ENCODE results near the gene CD164L2. TPM values are rescaled to one million over a fixed set of nuclear protein-coding genes. Genes with fewer than 3 reads are reported as not detected.

Gene CD164L2
- total RNA-seq, 1 donor from 2014 or later = not detected

DNA sequence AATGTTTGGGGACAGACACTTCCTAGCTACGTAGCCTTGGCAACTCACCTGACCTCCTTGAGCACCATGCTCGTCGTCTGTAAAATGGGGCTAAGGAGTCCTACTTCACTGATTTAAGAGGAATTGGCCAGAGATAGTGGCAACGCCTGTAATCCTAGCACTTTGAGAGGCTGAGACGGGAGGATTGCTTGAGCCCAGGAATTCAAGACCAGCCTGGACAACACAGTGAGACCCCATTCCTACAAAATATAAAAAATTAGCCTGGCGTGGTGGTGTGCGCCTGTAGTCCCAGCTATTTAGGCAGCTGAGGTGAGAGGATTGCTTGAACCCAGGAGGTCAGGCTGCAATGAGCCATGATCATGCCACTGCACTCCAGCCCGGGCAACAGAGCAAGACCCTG, 36.8 kb downstream of the CD164L2 start:
- Histone ChIP-seq H3K4me2 (ENCODE audit: low read length) (no peak overlapping the region), H3K27me3 (ENCODE audit: insufficient read depth, low read length) (peaks cover 5% of the 10 kb centered on the region), H3K9ac (ENCODE audit: low read length) (no peak overlapping the region), H3K4me3 (ENCODE audit: insufficient read depth, low read depth, low read length) (no peak overlapping the region), H3K4me1 (ENCODE audit: insufficient read depth, low read length) (peaks cover 25% of the 10 kb centered on the region), H3K27ac (ENCODE audit: low read depth, low read length) (no peak overlapping the region), H3K36me3 (ENCODE audit: insufficient read depth, low read length) (no peaks in the 10 kb centered on the region), H3K9me3 (ENCODE audit: insufficient read depth, low read depth, low read length) (no peaks in the 10 kb centered on the region), H3K79me2 (ENCODE audit: insufficient read depth, low read length) (no peaks in the 10 kb centered on the region), H2AFZ (ENCODE audit: low read depth, low read length) (no peak overlapping the region), H4K20me1 (ENCODE audit: insufficient read depth, low read length) (no peaks in the 10 kb centered on the region)
- Mint-ChIP-seq H3K4me1 (ENCODE audit: low read depth, unreplicated experiment) (peaks cover 20% of the 10 kb centered on the region), H3K27me3 (ENCODE audit: low read depth, unreplicated experiment) (peaks cover 5% of the 10 kb centered on the region), H3K27ac (ENCODE audit: unreplicated experiment) (no peak overlapping the region), H3K9me3 (ENCODE audit: unreplicated experiment) (no peaks in the 10 kb centered on the region), H3K36me3 (ENCODE audit: low read depth, unreplicated experiment) (peaks cover 6% of the 10 kb centered on the region), H3K4me3 (ENCODE audit: unreplicated experiment) (no peak overlapping the region)
- TF ChIP-seq EZH2 (IDR thresholded peaks at IDR 0.05; ENCODE audit: insufficient read depth, low read length) = no peak
- TF ChIP-seq, protein P1, sequence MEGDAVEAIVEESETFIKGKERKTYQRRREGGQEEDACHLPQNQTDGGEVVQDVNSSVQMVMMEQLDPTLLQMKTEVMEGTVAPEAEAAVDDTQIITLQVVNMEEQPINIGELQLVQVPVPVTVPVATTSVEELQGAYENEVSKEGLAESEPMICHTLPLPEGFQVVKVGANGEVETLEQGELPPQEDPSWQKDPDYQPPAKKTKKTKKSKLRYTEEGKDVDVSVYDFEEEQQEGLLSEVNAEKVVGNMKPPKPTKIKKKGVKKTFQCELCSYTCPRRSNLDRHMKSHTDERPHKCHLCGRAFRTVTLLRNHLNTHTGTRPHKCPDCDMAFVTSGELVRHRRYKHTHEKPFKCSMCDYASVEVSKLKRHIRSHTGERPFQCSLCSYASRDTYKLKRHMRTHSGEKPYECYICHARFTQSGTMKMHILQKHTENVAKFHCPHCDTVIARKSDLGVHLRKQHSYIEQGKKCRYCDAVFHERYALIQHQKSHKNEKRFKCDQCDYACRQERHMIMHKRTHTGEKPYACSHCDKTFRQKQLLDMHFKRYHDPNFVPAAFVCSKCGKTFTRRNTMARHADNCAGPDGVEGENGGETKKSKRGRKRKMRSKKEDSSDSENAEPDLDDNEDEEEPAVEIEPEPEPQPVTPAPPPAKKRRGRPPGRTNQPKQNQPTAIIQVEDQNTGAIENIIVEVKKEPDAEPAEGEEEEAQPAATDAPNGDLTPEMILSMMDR (IDR thresholded peaks at IDR 0.05; ENCODE audit: insufficient read depth, low read depth, low read length) = no peak
- DNase-seq (ENCODE audit: low read depth) (no peak), FAIRE-seq (no peak)

DNA sequence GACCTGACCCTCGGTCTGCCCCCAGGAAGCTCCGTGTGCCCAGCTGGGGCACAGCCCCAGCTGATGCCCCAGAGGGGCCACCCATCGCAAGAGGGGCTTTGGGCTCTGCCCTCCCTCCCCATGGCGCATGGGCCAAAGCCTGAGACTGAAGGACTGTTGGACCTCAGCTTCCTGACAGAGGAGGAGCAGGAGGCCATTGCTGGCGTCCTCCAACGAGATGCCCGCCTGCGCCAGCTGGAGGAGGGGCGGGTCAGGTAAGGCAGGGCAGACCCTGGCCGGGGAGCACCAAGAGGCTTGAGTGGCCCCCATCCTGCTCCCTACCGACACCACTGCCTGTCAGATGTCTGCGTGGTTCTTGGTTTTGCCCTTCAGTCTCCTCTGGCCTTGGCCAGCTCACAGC, 37.9 kb downstream of the CD164L2 start:
- Histone ChIP-seq H3K9ac (ENCODE audit: low read length) (no peak overlapping the region), H3K36me3 (ENCODE audit: insufficient read depth, low read length) (no peaks in the 10 kb centered on the region), H3K27ac (ENCODE audit: low read depth, low read length) (no peak overlapping the region), H3K27me3 (ENCODE audit: insufficient read depth, low read length) (peaks cover 2% of the 10 kb centered on the region), H4K20me1 (ENCODE audit: insufficient read depth, low read length) (no peaks in the 10 kb centered on the region), H3K79me2 (ENCODE audit: insufficient read depth, low read length) (no peaks in the 10 kb centered on the region), H3K4me3 (ENCODE audit: insufficient read depth, low read depth, low read length) (no peak overlapping the region), H3K9me3 (ENCODE audit: insufficient read depth, low read depth, low read length) (no peaks in the 10 kb centered on the region), H3K4me1 (ENCODE audit: insufficient read depth, low read length) (peaks cover 25% of the 10 kb centered on the region), H2AFZ (ENCODE audit: low read depth, low read length) (no peak overlapping the region), H3K4me2 (ENCODE audit: low read length) (no peak overlapping the region)
- Mint-ChIP-seq H3K9me3 (ENCODE audit: unreplicated experiment) (no peaks in the 10 kb centered on the region), H3K27ac (ENCODE audit: unreplicated experiment) (no peak overlapping the region), H3K4me1 (ENCODE audit: low read depth, unreplicated experiment) (peaks cover 27% of the 10 kb centered on the region), H3K27me3 (ENCODE audit: low read depth, unreplicated experiment) (peaks cover 5% of the 10 kb centered on the region), H3K4me3 (ENCODE audit: unreplicated experiment) (no peak overlapping the region), H3K36me3 (ENCODE audit: low read depth, unreplicated experiment) (peaks cover 6% of the 10 kb centered on the region)
- no peak for TF ChIP-seq EZH2 (IDR thresholded peaks at IDR 0.05; ENCODE audit: insufficient read depth, low read length)
- TF ChIP-seq, protein P1 (IDR thresholded peaks at IDR 0.05; ENCODE audit: insufficient read depth, low read depth, low read length) = no peak
- FAIRE-seq = no peak
- no peak for DNase-seq (ENCODE audit: low read depth)

DNA sequence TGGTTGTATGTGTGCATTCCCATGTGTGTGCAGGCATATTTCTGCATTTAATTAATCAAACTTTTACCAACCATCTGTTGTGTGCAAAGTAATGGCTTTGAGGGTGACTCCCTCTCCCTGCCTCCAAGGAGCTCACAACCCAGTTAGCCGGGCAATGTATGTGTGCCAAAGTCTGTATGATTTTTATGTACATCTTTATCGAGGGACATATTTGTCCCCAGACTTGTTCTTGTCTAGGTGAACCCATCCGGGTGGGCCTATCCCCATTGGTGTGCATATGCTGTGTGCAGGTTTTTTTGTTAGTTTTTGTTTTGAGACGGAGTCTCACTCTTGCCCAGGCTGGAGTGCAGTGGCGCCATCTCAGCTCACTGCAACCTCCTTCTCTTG, 39.5 kb downstream of the CD164L2 start:
- Histone ChIP-seq H4K20me1 (ENCODE audit: insufficient read depth, low read length) (no peaks in the 10 kb centered on the region), H3K4me2 (ENCODE audit: low read length) (no peak overlapping the region)
- FAIRE-seq = no peak

More for the DNA sequence above, 39.5 kb downstream of the CD164L2 start:
- H3K36me3 Mint-ChIP-seq (ENCODE audit: low read depth, unreplicated experiment) = peaks cover 6% of the 10 kb centered on the region
- H3K9me3 Mint-ChIP-seq (ENCODE audit: unreplicated experiment) = no peaks in the 10 kb centered on the region
- Histone ChIP-seq H2AFZ (ENCODE audit: low read depth, low read length) (no peak overlapping the region), H3K4me1 (ENCODE audit: insufficient read depth, low read length) (peaks cover 16% of the 10 kb centered on the region), H3K9me3 (ENCODE audit: insufficient read depth, low read depth, low read length) (no peaks in the 10 kb centered on the region), H3K9ac (ENCODE audit: low read length) (no peak overlapping the region), H3K79me2 (ENCODE audit: insufficient read depth, low read length) (no peaks in the 10 kb centered on the region), H3K27me3 (ENCODE audit: insufficient read depth, low read length) (no peaks in the 10 kb centered on the region), H3K36me3 (ENCODE audit: insufficient read depth, low read length) (no peaks in the 10 kb centered on the region), H3K4me3 (ENCODE audit: insufficient read depth, low read depth, low read length) (no peak overlapping the region), H3K27ac (ENCODE audit: low read depth, low read length) (no peak overlapping the region)
- no peak for TF ChIP-seq EZH2 (IDR thresholded peaks at IDR 0.05; ENCODE audit: insufficient read depth, low read length)
- TF ChIP-seq, protein P1 (IDR thresholded peaks at IDR 0.05; ENCODE audit: insufficient read depth, low read depth, low read length) = no peak
- H3K27me3 Mint-ChIP-seq (ENCODE audit: low read depth, unreplicated experiment) = peaks cover 5% of the 10 kb centered on the region
- no peak overlapping the region for H3K27ac Mint-ChIP-seq (ENCODE audit: unreplicated experiment)
- peaks cover 35% of the 10 kb centered on the region for H3K4me1 Mint-ChIP-seq (ENCODE audit: low read depth, unreplicated experiment)
- DNase-seq (ENCODE audit: low read depth) = no peak
- peak overlapping the region; percentile 57 for H3K4me3 Mint-ChIP-seq (ENCODE audit: unreplicated experiment)

Data from astrocyte (in vitro differentiated cells and primary cell).